CD14-positive monocyte (primary cell): Measurements from ENCODE around the gene RSF1. TPM values are rescaled to one million over a fixed set of nuclear protein-coding genes. Genes with fewer than 3 reads are reported as not detected.
A peak's percentile ranks its signal among the peaks of the same experiment; 100 is the strongest.

Experiments
- DNase-seq, 3 donors: peaks; one replicate each; pipeline ENCODE4 v3.0.0-alpha.2; 2011 to 2022
- H2AFZ ChIP-seq: 2 replicates; pipeline ENCODE4 v1.6.0; 2012; ENCODE audit warnings: mild to moderate bottlenecking, low read depth, low read length, inconsistent platforms; ENCODE audit not compliant: insufficient read depth, poor library complexity, severe bottlenecking
- H3K27ac ChIP-seq, 2 donors: 1 replicate in 1 of 2; 2 replicates in 1 of 2; pipeline ENCODE4 v1.5.1; 2012 to 2013; ENCODE audit warnings: low read length in 2 of 2, control low read depth in 1 of 2, inconsistent platforms in 1 of 2, low read depth in 1 of 2, mild to moderate bottlenecking in 1 of 2
- H3K27me3 ChIP-seq, 2 donors: one replicate each; pipeline versions ENCODE4 v1.6.0 to v1.6.1; 2011 to 2013; ENCODE audit warnings: low read length in 2 of 2; ENCODE audit not compliant: control insufficient read depth in 2 of 2, insufficient read depth in 2 of 2
- H3K36me3 ChIP-seq, 2 donors: replicated peaks in 1 of 2; 1 replicate in 1 of 2; 2 replicates in 1 of 2; pipeline versions ENCODE4 v1.5.1 to v1.6.1; 2012 to 2013; ENCODE audit warnings: low read length in 2 of 2, control low read depth in 1 of 2, inconsistent platforms in 1 of 2, mild to moderate bottlenecking in 1 of 2; ENCODE audit not compliant: insufficient read depth in 2 of 2, control insufficient read depth in 1 of 2
- H3K4me1 ChIP-seq, 2 donors: 1 replicate in 1 of 2; 2 replicates in 1 of 2; pipeline versions ENCODE4 v1.5.1 to v1.6.1; 2012 to 2013; ENCODE audit warnings: low read length in 2 of 2, control low read depth in 1 of 2, inconsistent platforms in 1 of 2, mild to moderate bottlenecking in 1 of 2, moderate library complexity in 1 of 2; ENCODE audit not compliant: insufficient read depth in 2 of 2, control insufficient read depth in 1 of 2
- H3K4me2 ChIP-seq: replicated peaks from 2 replicates; pipeline ENCODE3; 2012; ENCODE audit warnings: low read length, moderate library complexity, mild to moderate bottlenecking; ENCODE audit not compliant: poor library complexity, severe bottlenecking; ENCODE audit errors: extremely low read depth
- H3K4me3 ChIP-seq, 3 experiments: fragments of 200-600 bp in 1 of 3; sonication (generic) in 1 of 3; replicated peaks in 1 of 3; 1 replicate in 2 of 3; 2 replicates in 1 of 3; pipeline ENCODE4 v1.5.1; 2011 to 2013; ENCODE audit warnings: low read length in 3 of 3, mild to moderate bottlenecking in 3 of 3, control low read depth in 2 of 3, low read depth in 2 of 3, inconsistent platforms in 1 of 3, moderate library complexity in 1 of 3
- H3K79me2 ChIP-seq: 2 replicates; pipeline ENCODE4 v1.6.0; 2012; ENCODE audit warnings: mild to moderate bottlenecking, control low read depth, inconsistent platforms, low read length, moderate library complexity; ENCODE audit not compliant: insufficient read depth
- H3K9ac ChIP-seq: 2 replicates; pipeline ENCODE4 v1.6.0; 2017; ENCODE audit warnings: low read length, mild to moderate bottlenecking; ENCODE audit not compliant: insufficient read depth, poor library complexity, severe bottlenecking
- H3K9me3 ChIP-seq, 2 donors: replicated peaks in 1 of 2; 1 replicate in 1 of 2; 2 replicates in 1 of 2; pipeline versions ENCODE4 v1.5.1 to v1.6.1; 2012 to 2013; ENCODE audit warnings: low read length in 2 of 2, control low read depth in 1 of 2; ENCODE audit not compliant: control insufficient read depth in 1 of 2, insufficient read depth in 1 of 2
- H4K20me1 ChIP-seq: 2 replicates; pipeline ENCODE4 v1.6.0; 2012; ENCODE audit warnings: mild to moderate bottlenecking, low read length, control low read depth, moderate library complexity; ENCODE audit not compliant: insufficient read depth
- H3K27ac Mint-ChIP-seq, 7 donors: one replicate each; pipeline ENCODE4 v1.8.0; 2020; ENCODE audit warnings: mild to moderate bottlenecking in 7 of 7, mixed read lengths in 7 of 7, moderate library complexity in 6 of 7, inconsistent platforms in 2 of 7
- H3K27me3 Mint-ChIP-seq, 3 donors: one replicate each; pipeline ENCODE4 v1.8.0; 2021 to 2022; ENCODE audit warnings: low read depth in 3 of 3, mild to moderate bottlenecking in 3 of 3, mixed read lengths in 3 of 3, moderate library complexity in 3 of 3, inconsistent platforms in 1 of 3
- H3K36me3 Mint-ChIP-seq, 2 donors: one replicate each; pipeline ENCODE4 v1.8.0; 2020; ENCODE audit warnings: mixed read lengths in 2 of 2, inconsistent platforms in 1 of 2, mild to moderate bottlenecking in 1 of 2
- H3K4me1 Mint-ChIP-seq: one replicate; pipeline ENCODE4 v1.8.0; 2020; ENCODE audit warnings: mild to moderate bottlenecking, mixed read lengths
- H3K4me3 Mint-ChIP-seq, 2 donors: one replicate each; pipeline ENCODE4 v1.8.0; 2020; ENCODE audit warnings: mild to moderate bottlenecking in 2 of 2, mixed read lengths in 2 of 2, moderate library complexity in 1 of 2
- H3K9me3 Mint-ChIP-seq, 7 donors: one replicate each; pipeline ENCODE4 v1.8.0; 2020 to 2022; ENCODE audit warnings: mixed read lengths in 7 of 7, mild to moderate bottlenecking in 6 of 7, moderate library complexity in 6 of 7, inconsistent platforms in 2 of 7
- CTCF ChIP-seq: fragments of 200-600 bp; IDR thresholded peaks from one replicate; pipeline ENCODE4 v1.8.0; 2022; ENCODE audit warnings: antibody characterized with exemption, mild to moderate bottlenecking
- WGBS: methylation state at CpG from one replicate; pipeline ENCODE4 v1.1.5; 2013; ENCODE audit warnings: missing lambda C conversion rate; ENCODE audit not compliant: insufficient coverage; 5-methylcytosine and 5-hydroxymethylcytosine counted together
- intact Hi-C, 2 donors: fragments of 100-400 bp; cut with micrococcal nuclease; formaldehyde crosslinking; loops; one replicate each; pipeline versions ENCODE4 v1.15.0 to v1.15.1; 2023
- polyA plus RNA-seq, 3 donors: library from polyadenylated mRNA; depleted of rRNA in 1 of 3; unstranded in 2 of 3; stranded (reverse) in 1 of 3; fragments of 300-500 nt in 2 of 3; fragments of >200 nt in 1 of 3; fragmentation: Illumina TruSeq in 2 of 3; gene quantifications; 1 replicate in 2 of 3; 2 replicates in 1 of 3; pipeline ENCODE4 v1.2.3, GENCODE V29; 2012 to 2021

RSF1 gene
- polyA plus RNA-seq, 3 donors, result 8.3 to 14.8 (median 9.2) TPM

GRCh38 chr11:77661670-77662069 is 158.9 kb downstream of the RSF1 start:
- H3K27me3 Mint-ChIP-seq, result peaks cover 0 to 3% (median 0%) of the 10 kb centered on the region in 3 donors

GRCh38 chr11:77660947-77661346 is 159.6 kb downstream of the RSF1 start:
- no peaks in the 10 kb centered on the region for H3K79me2 ChIP-seq
- no peak overlapping the region for H3K27ac ChIP-seq
- Mint-ChIP-seq H3K4me3 (no peak overlapping the region), H3K9me3 (no peaks in the 10 kb centered on the region), H3K36me3 (peaks cover 18 to 19% of the 10 kb centered on the region in 2 donors), H3K27me3 (peaks cover 0 to 3% (median 0%) of the 10 kb centered on the region in 3 donors), H3K4me1 (peaks cover 9% of the 10 kb centered on the region), H3K27ac (no peak overlapping the region)
- H3K4me3 ChIP-seq, result no peak overlapping the region
- peak in 1 of 3 donors; percentile 27 for DNase-seq
- H3K36me3 ChIP-seq, result peaks cover 8 to 29% of the 10 kb centered on the region in 2 donors
- no peak overlapping the region for H2AFZ ChIP-seq
- no peak overlapping the region for H3K9ac ChIP-seq
- H3K4me2 ChIP-seq, result no peak overlapping the region
- no peak for TF ChIP-seq CTCF
- intact Hi-C loops, result no loop called here
- H3K4me1 ChIP-seq, result peaks cover 8 to 11% of the 10 kb centered on the region in 2 donors
- no peaks in the 10 kb centered on the region for H3K27me3 ChIP-seq
- H4K20me1 ChIP-seq, result no peaks in the 10 kb centered on the region
- no peaks in the 10 kb centered on the region for H3K9me3 ChIP-seq
- WGBS, result no CpG with 5 or more reads among the region's 1 CpG

More at GRCh38 chr11:77661670-77662069, 158.9 kb downstream of the RSF1 start:
- Histone ChIP-seq H3K4me3 (no peak overlapping the region), H3K36me3 (peaks cover 11 to 37% of the 10 kb centered on the region in 2 donors), H3K4me1 (peaks cover 8 to 11% of the 10 kb centered on the region in 2 donors), H2AFZ (no peak overlapping the region), H3K4me2 (no peak overlapping the region), H3K9me3 (no peaks in the 10 kb centered on the region), H4K20me1 (no peaks in the 10 kb centered on the region), H3K27ac (no peak overlapping the region), H3K9ac (no peak overlapping the region), H3K27me3 (no peaks in the 10 kb centered on the region), H3K79me2 (no peaks in the 10 kb centered on the region)
- no peak for DNase-seq
- H3K9me3 Mint-ChIP-seq, result no peaks in the 10 kb centered on the region
- H3K4me3 Mint-ChIP-seq, result no peak overlapping the region
- no peak for TF ChIP-seq CTCF
- peaks cover 9% of the 10 kb centered on the region for H3K4me1 Mint-ChIP-seq
- intact Hi-C loops, result no loop called here
- no CpG with 5 or more reads among the region's 3 CpGs for WGBS
- no peak overlapping the region for H3K27ac Mint-ChIP-seq
- peaks cover 21 to 24% of the 10 kb centered on the region in 2 donors for H3K36me3 Mint-ChIP-seq
